HepG2 (cell line): ENCODE results near the gene BSND. TPM values are rescaled to one million over a fixed set of nuclear protein-coding genes. Genes with fewer than 3 reads are reported as not detected.

Experiments used
- ATAC-seq: fragments of 200-7000 bp; cut with Tn5 transposase; 3 replicates; pipeline ENCODE4 v1.9.1; 2020; ENCODE audit warnings: mild to moderate bottlenecking, moderate library complexity
- BruUV-seq: library from RNA; stranded (reverse); fragments of 400-500 nt; replicated peaks from 2 replicates; lab custom pipeline; 2021; lab: Mats Ljungman, UMichigan
- CTCF ChIA-PET: fragments of 300-600 bp; formaldehyde crosslinking; extraction: SDS; loops from one replicate; lab custom pipeline; 2021; ENCODE audit warnings: low total read pairs, inconsistent platforms, low intra/inter-chr PET ratio; lab: Yijun Ruan, JAX
- POLR2A ChIA-PET: fragments of 350-600 bp; sonication (Branson Sonifier 250); formaldehyde crosslinking; loops from one replicate; lab custom pipeline; 2020; ENCODE audit warnings: antibody characterized with exemption, inconsistent platforms; lab: Yijun Ruan, JAX
- DNase-seq: peaks from one replicate; pipeline ENCODE4 v3.0.0-alpha.2; 2015; ENCODE audit warnings: low spot score
- FAIRE-seq: peaks from 3 replicates; lab custom pipeline; 2011; peaks lifted over from hg19 to GRCh38; lab: Jason Lieb, UNC
- H2AFZ ChIP-seq: one replicate; pipeline ENCODE4 v1.6.1; 2011; ENCODE audit warnings: low read length, inconsistent platforms
- H3K27ac ChIP-seq: fragments of 300-600 bp; 3 replicates; pipeline ENCODE4 v1.8.0; 2011; ENCODE audit warnings: mixed run types, mild to moderate bottlenecking, mixed read lengths, low read length, inconsistent platforms; ENCODE audit not compliant: insufficient read depth; ENCODE audit errors: extremely low read length
- H3K27me3 ChIP-seq, 2 experiments: fragments of 200-600 bp in 1 of 2; 2 replicates in 1 of 2; 3 replicates in 1 of 2; pipeline versions ENCODE4 v1.6.0 to v1.8.0; 2011; ENCODE audit warnings: low read length in 2 of 2, mild to moderate bottlenecking in 2 of 2, moderate library complexity in 2 of 2, inconsistent platforms in 1 of 2; ENCODE audit not compliant: insufficient read depth in 2 of 2, control insufficient read depth in 1 of 2
- H3K36me3 ChIP-seq, 2 experiments: fragments of 200-600 bp in 1 of 2; replicated peaks in 1 of 2; 2 replicates in 1 of 2; 3 replicates in 1 of 2; pipeline versions ENCODE4 v1.5.1 to v1.8.0; 2011; ENCODE audit warnings: low read length in 2 of 2, inconsistent platforms in 1 of 2; ENCODE audit not compliant: insufficient read depth in 2 of 2, control insufficient read depth in 1 of 2
- H3K4me1 ChIP-seq: 2 replicates; pipeline ENCODE4 v1.5.1; 2012; ENCODE audit warnings: low read length, inconsistent platforms; ENCODE audit not compliant: insufficient read depth
- H3K4me2 ChIP-seq: 2 replicates; pipeline ENCODE4 v1.6.0; 2011; ENCODE audit warnings: low read depth, low read length, inconsistent platforms
- H3K4me3 ChIP-seq, 3 experiments: fragments of 200-600 bp in 1 of 3; sonication (generic), shearing (Covaris generic) in 1 of 3; replicated peaks in 1 of 3; 2 replicates each; pipeline ENCODE4 v1.5.1; 2011 to 2016; ENCODE audit warnings: low read length in 3 of 3, inconsistent platforms in 2 of 3, low read depth in 2 of 3, mild to moderate bottlenecking in 2 of 3, control low read depth in 1 of 3, mixed read lengths in 1 of 3; ENCODE audit not compliant: insufficient read depth in 1 of 3
- H3K79me2 ChIP-seq: one replicate; pipeline ENCODE4 v1.6.1; 2011; ENCODE audit warnings: low read length, inconsistent platforms; ENCODE audit not compliant: insufficient read depth
- H3K9ac ChIP-seq: 2 replicates; pipeline ENCODE4 v1.6.0; 2011; ENCODE audit warnings: mild to moderate bottlenecking, low read depth, low read length, inconsistent platforms; ENCODE audit not compliant: insufficient read depth
- H3K9me3 ChIP-seq: 2 replicates; pipeline ENCODE4 v1.5.1; 2012; ENCODE audit warnings: mild to moderate bottlenecking, low read length
- H4K20me1 ChIP-seq: 2 replicates; pipeline ENCODE4 v1.6.0; 2011; ENCODE audit warnings: inconsistent platforms, mild to moderate bottlenecking, low read length, moderate library complexity; ENCODE audit not compliant: insufficient read depth
- ARHGAP35 ChIP-seq: sonication (generic); formaldehyde crosslinking; IDR thresholded peaks from 2 replicates; pipeline ENCODE4 v1.9.0; 2022; ENCODE audit warnings: mild to moderate bottlenecking, inconsistent platforms, moderate library complexity, missing genetic modification reagents, borderline replicate concordance
- ASH2L ChIP-seq: fragments of 300-600, 200-600 bp; sonication (generic); IDR thresholded peaks from 2 replicates; pipeline ENCODE4 v1.7.0; 2017; ENCODE audit warnings: low read depth, mild to moderate bottlenecking, moderate library complexity, mixed read lengths, low read length; ENCODE audit not compliant: insufficient read length
- FIP1L1 ChIP-seq: fragments of 200-400 bp; formaldehyde crosslinking; IDR thresholded peaks from 2 replicates; pipeline ENCODE4 v1.6.1; 2018; ENCODE audit warnings: low read depth, mild to moderate bottlenecking, low read length, moderate library complexity, borderline replicate concordance; ENCODE audit not compliant: insufficient read depth
- GATAD2A ChIP-seq: IDR thresholded peaks from 2 replicates; pipeline ENCODE4 v1.6.1; 2016
- HNF4G ChIP-seq, 2 experiments: sonication (generic) in 1 of 2; formaldehyde crosslinking in 1 of 2; IDR thresholded peaks; 2 replicates each; pipeline versions ENCODE4 v1.4.0 to v1.6.1; 2011 to 2020; ENCODE audit warnings: borderline replicate concordance in 2 of 2, low read depth in 2 of 2, mild to moderate bottlenecking in 2 of 2, low read length in 1 of 2, missing genetic modification reagents in 1 of 2, moderate library complexity in 1 of 2
- KDM1A ChIP-seq: IDR thresholded peaks from 2 replicates; pipeline ENCODE4 v1.6.1; 2016; ENCODE audit warnings: missing compliant biosample characterization
- RXRA ChIP-seq: sonication (generic); formaldehyde crosslinking; IDR thresholded peaks from 2 replicates; pipeline ENCODE4 v1.5.1; 2020; ENCODE audit warnings: missing genetic modification reagents
- RXRB ChIP-seq: IDR thresholded peaks from 2 replicates; pipeline ENCODE4 v1.6.1; 2016; ENCODE audit warnings: borderline replicate concordance, missing genetic modification reagents, missing compliant biosample characterization
- SAP130 ChIP-seq: IDR thresholded peaks from 2 replicates; pipeline ENCODE4 v1.6.1; 2016; ENCODE audit warnings: low read depth
- SOX13 ChIP-seq, 3 experiments: fragments of 450-650 bp in 1 of 3; sonication (generic) in 1 of 3; formaldehyde crosslinking in 1 of 3; IDR thresholded peaks in 2 of 3; conservative IDR thresholded peaks in 1 of 3; 2 replicates each; pipeline versions ENCODE4 v1.5.0 to v1.6.1; 2016 to 2020; ENCODE audit warnings: antibody characterized with exemption in 1 of 3, mild to moderate bottlenecking in 1 of 3, missing compliant biosample characterization in 1 of 3, missing genetic modification reagents in 1 of 3, moderate library complexity in 1 of 3
- ZNF780A ChIP-seq: sonication (generic); formaldehyde crosslinking; IDR thresholded peaks from 2 replicates; pipeline ENCODE4 v1.8.0; 2022; ENCODE audit warnings: mild to moderate bottlenecking, missing genetic modification reagents, moderate library complexity
- WGBS: methylation state at CpG from one replicate; pipeline ENCODE4 v1.1.6; 2017; ENCODE audit warnings: low lambda C conversion rate; 5-methylcytosine and 5-hydroxymethylcytosine counted together
- in situ Hi-C: cut with HindIII; loops from 2 replicates; pipeline ENCODE4 v1.10.0; 2017; ENCODE audit warnings: low pct_unique_long_range_greater_than_20kb; ENCODE audit not compliant: extremely low pct_ligation_motif_present
- intact Hi-C: fragments of 100-400 bp; cut with micrococcal nuclease; formaldehyde crosslinking; loops from one replicate; pipeline ENCODE4 v1.10.0; 2022; ENCODE audit not compliant: unreplicated experiment
- polyA plus RNA-seq, 8 experiments: library from polyadenylated mRNA; depleted of rRNA in 3 of 8; stranded (reverse) in 7 of 8; unstranded in 1 of 8; fragments of >200 nt; fragmentation: Illumina TruSeq in 4 of 8; extraction: Trizol in 4 of 8; gene quantifications; 2 replicates each; pipeline versions ENCODE4 v1.2.1 to v1.2.3, GENCODE V29; 2011 to 2016; ENCODE audit warnings: low read depth in 4 of 8, missing spikeins in 1 of 8, mixed read lengths in 1 of 8; ENCODE audit not compliant: insufficient read depth in 1 of 8
- total RNA-seq, 5 experiments: library from RNA; depleted of rRNA; stranded (reverse); fragments of >200 nt; fragmentation: Illumina TruSeq; extraction: Trizol; gene quantifications; 2 replicates each; pipeline ENCODE4 v1.2.3, GENCODE V29; 2016; ENCODE audit warnings: low read depth in 1 of 5
- TF ChIP-seq, protein P1 (sequence below): sonication (generic); formaldehyde crosslinking; IDR thresholded peaks from 2 replicates; pipeline ENCODE4 v1.8.0; 2023; ENCODE audit warnings: mild to moderate bottlenecking, missing genetic modification reagents
- TF ChIP-seq, protein P2 (sequence below): sonication (generic); formaldehyde crosslinking; IDR thresholded peaks from 2 replicates; pipeline ENCODE4 v1.4.0; 2020; ENCODE audit warnings: missing genetic modification reagents
- TF ChIP-seq, protein P3 (sequence below): sonication (generic); formaldehyde crosslinking; IDR thresholded peaks from 2 replicates; pipeline ENCODE4 v1.9.0; 2022; ENCODE audit warnings: low read depth, missing genetic modification reagents
- TF ChIP-seq, protein P4 (sequence below): IDR thresholded peaks from 2 replicates; pipeline ENCODE4 v1.6.1; 2016; ENCODE audit warnings: low read depth, control low read depth

The BSND gene
- total and polyA plus RNA-seq, 2 of the 13 experiments (the other 11 are each of a cell fraction or from before 2014, with no cell fraction given) = not detected

GRCh38 chr1:55051621-55052020 lies 52.9 kb downstream of the BSND start (continued):
- TF ChIP-seq, protein P1, sequence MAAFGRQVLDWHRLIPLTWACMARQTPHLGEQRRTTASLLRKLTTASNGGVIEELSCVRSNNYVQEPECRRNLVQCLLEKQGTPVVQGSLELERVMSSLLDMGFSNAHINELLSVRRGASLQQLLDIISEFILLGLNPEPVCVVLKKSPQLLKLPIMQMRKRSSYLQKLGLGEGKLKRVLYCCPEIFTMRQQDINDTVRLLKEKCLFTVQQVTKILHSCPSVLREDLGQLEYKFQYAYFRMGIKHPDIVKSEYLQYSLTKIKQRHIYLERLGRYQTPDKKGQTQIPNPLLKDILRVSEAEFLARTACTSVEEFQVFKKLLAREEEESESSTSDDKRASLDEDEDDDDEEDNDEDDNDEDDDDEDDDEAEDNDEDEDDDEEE (CRISPR knock-in tag) = no peak
- TF ChIP-seq, protein P2, sequence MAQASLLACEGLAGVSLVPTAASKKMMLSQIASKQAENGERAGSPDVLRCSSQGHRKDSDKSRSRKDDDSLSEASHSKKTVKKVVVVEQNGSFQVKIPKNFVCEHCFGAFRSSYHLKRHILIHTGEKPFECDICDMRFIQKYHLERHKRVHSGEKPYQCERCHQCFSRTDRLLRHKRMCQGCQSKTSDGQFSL (CRISPR knock-in tag) = no peak
- TF ChIP-seq, all 625 proteins: peak for 0

DNA sequence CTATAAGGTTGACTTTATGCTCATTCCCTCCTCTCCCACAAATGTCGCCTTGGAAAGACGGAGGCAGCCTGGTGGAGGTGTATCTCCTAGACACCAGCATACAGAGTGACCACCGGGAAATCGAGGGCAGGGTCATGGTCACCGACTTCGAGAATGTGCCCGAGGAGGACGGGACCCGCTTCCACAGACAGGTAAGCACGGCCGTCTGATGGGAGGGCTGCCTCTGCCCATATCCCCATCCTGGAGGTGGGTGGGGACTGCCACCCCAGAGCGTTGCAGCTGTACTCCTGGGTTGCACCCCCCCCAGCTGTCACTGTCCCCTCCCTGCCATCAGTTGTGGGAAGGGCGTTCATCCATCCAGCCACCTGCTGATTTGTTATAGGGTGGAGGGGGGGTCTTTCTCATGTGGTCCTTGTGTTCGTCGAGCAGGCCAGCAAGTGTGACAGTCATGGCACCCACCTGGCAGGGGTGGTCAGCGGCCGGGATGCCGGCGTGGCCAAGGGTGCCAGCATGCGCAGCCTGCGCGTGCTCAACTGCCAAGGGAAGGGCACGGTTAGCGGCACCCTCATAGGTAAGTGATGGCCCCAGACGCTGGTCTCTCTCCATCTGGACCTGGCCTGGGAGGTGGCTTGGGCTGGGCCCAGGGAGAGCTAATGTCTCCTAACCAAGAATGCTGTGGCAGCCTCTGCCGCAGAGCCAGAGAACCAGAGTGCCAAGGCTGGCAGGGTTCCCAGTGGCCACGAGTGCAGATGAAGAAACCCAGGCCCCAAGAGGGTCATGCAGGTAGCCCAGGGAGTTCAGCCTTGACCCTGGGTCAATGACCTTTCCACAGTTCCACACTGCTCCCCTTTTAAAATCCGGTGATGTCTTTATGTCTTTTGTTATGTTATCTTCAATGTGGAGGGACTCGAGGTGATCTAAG lies 53.7 kb downstream of the BSND start:
- no TSS peak for BruUV-seq
- TF ChIP-seq GATAD2A (CRISPR knock-in tag) = no peak
- 0 out of 2 replicates have a peak, but pooled peaks have one; percentile 4 for TF ChIP-seq SAP130 (CRISPR knock-in tag)
- TF ChIP-seq RXRB (CRISPR knock-in tag) = peak; percentile 51
- 0 out of 2 replicates have a peak, but pooled peaks have one; percentile 25 for TF ChIP-seq HNF4G (IDR thresholded peaks at IDR 0.05; ENCODE audit: borderline replicate concordance, low read depth, low read length)
- TF ChIP-seq HNF4G (CRISPR knock-in tag; IDR thresholded peaks at IDR 0.05; ENCODE audit: borderline replicate concordance, low read depth) = no peak
- peak; percentile 64 for TF ChIP-seq RXRA
- TF ChIP-seq ZNF780A (CRISPR knock-in tag) = no peak
- TF ChIP-seq, protein P3, sequence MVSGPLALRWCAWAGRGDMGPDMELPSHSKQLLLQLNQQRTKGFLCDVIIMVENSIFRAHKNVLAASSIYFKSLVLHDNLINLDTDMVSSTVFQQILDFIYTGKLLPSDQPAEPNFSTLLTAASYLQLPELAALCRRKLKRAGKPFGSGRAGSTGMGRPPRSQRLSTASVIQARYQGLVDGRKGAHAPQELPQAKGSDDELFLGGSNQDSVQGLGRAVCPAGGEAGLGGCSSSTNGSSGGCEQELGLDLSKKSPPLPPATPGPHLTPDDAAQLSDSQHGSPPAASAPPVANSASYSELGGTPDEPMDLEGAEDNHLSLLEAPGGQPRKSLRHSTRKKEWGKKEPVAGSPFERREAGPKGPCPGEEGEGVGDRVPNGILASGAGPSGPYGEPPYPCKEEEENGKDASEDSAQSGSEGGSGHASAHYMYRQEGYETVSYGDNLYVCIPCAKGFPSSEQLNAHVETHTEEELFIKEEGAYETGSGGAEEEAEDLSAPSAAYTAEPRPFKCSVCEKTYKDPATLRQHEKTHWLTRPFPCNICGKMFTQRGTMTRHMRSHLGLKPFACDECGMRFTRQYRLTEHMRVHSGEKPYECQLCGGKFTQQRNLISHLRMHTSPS (CRISPR knock-in tag) = 0 out of 2 replicates have a peak, but pooled peaks have one; percentile 18
- no peak for TF ChIP-seq ARHGAP35
- TF ChIP-seq KDM1A (CRISPR knock-in tag) = peak; percentile 42; the same call in 1 of the 2 replicates
- no peak for TF ChIP-seq SOX13 (IDR thresholded peaks at IDR 0.05)
- TF ChIP-seq SOX13 (CRISPR knock-in tag; conservative IDR thresholded peaks at IDR 0.05 in 1 of 2, IDR thresholded peaks at IDR 0.05 in 1 of 2) = peak in 1 of 2 experiments; percentile 29; a peak in 1 of 4 replicates
- TF ChIP-seq, protein P4, sequence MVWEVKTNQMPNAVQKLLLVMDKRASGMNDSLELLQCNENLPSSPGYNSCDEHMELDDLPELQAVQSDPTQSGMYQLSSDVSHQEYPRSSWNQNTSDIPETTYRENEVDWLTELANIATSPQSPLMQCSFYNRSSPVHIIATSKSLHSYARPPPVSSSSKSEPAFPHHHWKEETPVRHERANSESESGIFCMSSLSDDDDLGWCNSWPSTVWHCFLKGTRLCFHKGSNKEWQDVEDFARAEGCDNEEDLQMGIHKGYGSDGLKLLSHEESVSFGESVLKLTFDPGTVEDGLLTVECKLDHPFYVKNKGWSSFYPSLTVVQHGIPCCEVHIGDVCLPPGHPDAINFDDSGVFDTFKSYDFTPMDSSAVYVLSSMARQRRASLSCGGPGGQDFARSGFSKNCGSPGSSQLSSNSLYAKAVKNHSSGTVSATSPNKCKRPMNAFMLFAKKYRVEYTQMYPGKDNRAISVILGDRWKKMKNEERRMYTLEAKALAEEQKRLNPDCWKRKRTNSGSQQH = no peak
- TF ChIP-seq ASH2L = no peak
- TF ChIP-seq FIP1L1 = no peak

More for the DNA sequence above, 53.7 kb downstream of the BSND start:
- H3K79me2 ChIP-seq = peaks cover 8% of the 10 kb centered on the region
- ChIA-PET CTCF (no interaction called here), POLR2A (no interaction called here)
- in situ Hi-C loops = no loop called here
- no peaks in the 10 kb centered on the region for H3K27me3 ChIP-seq
- no peak overlapping the region for H3K4me3 ChIP-seq
- no peak overlapping the region for H2AFZ ChIP-seq
- H3K36me3 ChIP-seq = peaks cover 10 to 51% of the 10 kb centered on the region in 2 experiments
- no peak overlapping the region for H3K9ac ChIP-seq
- intact Hi-C loops = no loop called here
- ATAC-seq (peak; percentile 5), DNase-seq (no peak), FAIRE-seq (no peak)
- peaks cover 14% of the 10 kb centered on the region; the same call in 1 of the 2 replicates for H4K20me1 ChIP-seq
- peak overlapping the region; percentile 58 for H3K27ac ChIP-seq
- 86% methylated on average over 20 of the region's 29 CpGs for WGBS
- H3K4me1 ChIP-seq = peaks cover 32% of the 10 kb centered on the region
- no peak overlapping the region for H3K4me2 ChIP-seq
- H3K9me3 ChIP-seq = no peaks in the 10 kb centered on the region
